ENCODE data around the gene PIP4K2B.
"Not testable (repeated sequence)": the region's sequence is repeated elsewhere in the genome, so short reads cannot be mapped to it uniquely, and the experiment has no call there.

DNA sequence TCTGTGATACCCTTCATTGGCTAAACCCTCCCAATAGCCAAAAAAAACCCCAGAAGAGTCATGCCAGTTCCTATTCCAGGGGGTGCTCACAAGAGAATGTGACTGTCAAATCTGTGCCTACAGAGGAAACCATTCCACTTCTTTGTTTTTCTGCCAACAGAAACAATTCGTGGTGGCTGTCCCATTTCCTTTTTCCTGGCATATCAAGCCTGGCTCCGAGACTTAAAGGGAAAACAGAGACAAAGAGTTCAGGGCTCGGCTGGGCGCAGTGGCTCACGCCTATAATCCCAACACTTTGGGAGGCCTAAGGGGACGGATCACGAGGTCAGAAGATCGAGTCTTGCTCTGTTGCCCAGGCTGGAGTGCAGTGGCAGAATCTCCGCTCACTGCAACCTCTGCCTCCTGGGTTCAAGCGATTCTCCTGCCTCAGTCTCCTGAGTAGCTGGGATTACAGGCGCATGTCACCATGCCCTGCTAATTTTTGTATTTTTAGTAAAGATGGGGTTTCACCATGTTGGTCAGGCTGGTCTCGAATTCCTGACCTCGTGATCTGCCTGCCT, 9.1 kb downstream of the PIP4K2B start:
- not testable (repeated sequence) for TF ChIP-seq ZNF274 (IDR thresholded peaks at IDR 0.05; ENCODE audit: low read depth, low read length); YY1 (IDR thresholded peaks at IDR 0.05; ENCODE audit: insufficient read depth, insufficient read length)
